OCI-LY7 (cell line): ENCODE measurements around the gene PLEKHG4B. TPM values are rescaled to one million over a fixed set of nuclear protein-coding genes. Genes with fewer than 3 reads are reported as not detected.

Experiments used
- BruUV-seq: library from RNA; stranded (reverse); fragments of 400-500 nt; replicated peaks from 2 replicates; lab custom pipeline; 2021; lab: Mats Ljungman, UMichigan
- CTCF ChIA-PET: fragments of 300-600 bp; sonication (Branson Sonifier 250); formaldehyde crosslinking; loops from one replicate; lab custom pipeline; 2022; ENCODE audit warnings: antibody characterized with exemption; ENCODE audit not compliant: unreplicated experiment; lab: Charles Lee
- POLR2A ChIA-PET: fragments of 300-600 bp; sonication (Branson Sonifier 250); formaldehyde crosslinking; loops from one replicate; lab custom pipeline; 2022; ENCODE audit warnings: antibody characterized with exemption; lab: Charles Lee
- DNase-seq: peaks from one replicate; pipeline ENCODE4 v3.0.0-alpha.2; 2015; ENCODE audit warnings: low spot score
- H2AFZ ChIP-seq: fragments of 200-600 bp; sonication (generic), shearing (Covaris generic); 2 replicates; pipeline ENCODE4 v1.6.1; 2014; ENCODE audit warnings: mild to moderate bottlenecking, antibody characterized with exemption, low read length, moderate library complexity
- H3K27ac ChIP-seq: fragments of 200-600 bp; sonication (generic); 2 replicates; pipeline ENCODE4 v1.5.1; 2014; ENCODE audit warnings: mixed run types, low read depth, mild to moderate bottlenecking, moderate library complexity, low read length, inconsistent platforms; ENCODE audit not compliant: poor library complexity, severe bottlenecking
- H3K36me3 ChIP-seq: fragments of 200-600 bp; sonication (generic); 2 replicates; pipeline ENCODE4 v1.6.1; 2014; ENCODE audit warnings: mild to moderate bottlenecking, antibody characterized with exemption, low read length, moderate library complexity, mixed read lengths; ENCODE audit not compliant: insufficient read depth
- H3K4me1 ChIP-seq: fragments of 200-600 bp; sonication (generic); 2 replicates; pipeline ENCODE4 v1.5.1; 2014; ENCODE audit warnings: mild to moderate bottlenecking, low read length; ENCODE audit not compliant: insufficient read depth, poor library complexity, severe bottlenecking
- H3K4me2 ChIP-seq: fragments of 200-600 bp; sonication (generic); 2 replicates; pipeline ENCODE4 v1.6.1; 2014; ENCODE audit warnings: mild to moderate bottlenecking, low read length
- H3K4me3 ChIP-seq: fragments of 200-600 bp; sonication (generic); 2 replicates; pipeline ENCODE4 v1.5.1; 2014; ENCODE audit warnings: mild to moderate bottlenecking, low read depth, low read length; ENCODE audit not compliant: poor library complexity, severe bottlenecking
- H3K79me2 ChIP-seq: fragments of 200-600 bp; sonication (generic); 2 replicates; pipeline ENCODE4 v1.6.1; 2016; ENCODE audit warnings: low read depth, mild to moderate bottlenecking, low read length, moderate library complexity, mixed read lengths; ENCODE audit not compliant: insufficient read depth
- H3K9me2 ChIP-seq: fragments of 200-600 bp; sonication (generic); 2 replicates; pipeline ENCODE4 v1.6.1; 2016; ENCODE audit warnings: mild to moderate bottlenecking, low read length, mixed read lengths; ENCODE audit not compliant: insufficient read depth
- H3K9me3 ChIP-seq: fragments of 200-600 bp; sonication (generic); 2 replicates; pipeline ENCODE4 v1.6.1; 2014; ENCODE audit warnings: mild to moderate bottlenecking, mixed run types, low read length, mixed read lengths
- H4K20me1 ChIP-seq: fragments of 200-600 bp; sonication (generic); 2 replicates; pipeline ENCODE4 v1.6.1; 2014; ENCODE audit warnings: mild to moderate bottlenecking, antibody characterized with exemption, low read length, moderate library complexity, mixed read lengths; ENCODE audit not compliant: insufficient read depth
- EZH2phosphoT487 ChIP-seq: fragments of 200-600 bp; sonication (generic); IDR thresholded peaks from 2 replicates; pipeline ENCODE4 v1.6.1; 2018; ENCODE audit warnings: low read depth, borderline replicate concordance, mild to moderate bottlenecking, mixed run types, antibody characterized with exemption, low read length, moderate library complexity, mixed read lengths
- intact Hi-C: fragments of 100-400 bp; cut with micrococcal nuclease; formaldehyde crosslinking; loops from one replicate; pipeline ENCODE4 v1.10.0; 2022; ENCODE audit not compliant: unreplicated experiment
- total RNA-seq, 2 experiments: library from RNA; depleted of rRNA in 1 of 2; stranded (reverse); fragments of >200 nt in 1 of 2; shearing (Covaris generic) in 1 of 2; gene quantifications; 2 replicates each; pipeline ENCODE4 v1.2.3, GENCODE V29; 2014 to 2022
- TF ChIP-seq, protein P1 (sequence below): fragments of 200-600 bp; sonication (generic); conservative IDR thresholded peaks from 2 replicates; pipeline ENCODE4 v1.5.1; 2014; ENCODE audit warnings: mild to moderate bottlenecking, antibody characterized with exemption, low read length, moderate library complexity, mixed read lengths

PLEKHG4B gene
- total RNA-seq, 2 experiments from 2014 or later, result 0.30 to 0.41 TPM

DNA sequence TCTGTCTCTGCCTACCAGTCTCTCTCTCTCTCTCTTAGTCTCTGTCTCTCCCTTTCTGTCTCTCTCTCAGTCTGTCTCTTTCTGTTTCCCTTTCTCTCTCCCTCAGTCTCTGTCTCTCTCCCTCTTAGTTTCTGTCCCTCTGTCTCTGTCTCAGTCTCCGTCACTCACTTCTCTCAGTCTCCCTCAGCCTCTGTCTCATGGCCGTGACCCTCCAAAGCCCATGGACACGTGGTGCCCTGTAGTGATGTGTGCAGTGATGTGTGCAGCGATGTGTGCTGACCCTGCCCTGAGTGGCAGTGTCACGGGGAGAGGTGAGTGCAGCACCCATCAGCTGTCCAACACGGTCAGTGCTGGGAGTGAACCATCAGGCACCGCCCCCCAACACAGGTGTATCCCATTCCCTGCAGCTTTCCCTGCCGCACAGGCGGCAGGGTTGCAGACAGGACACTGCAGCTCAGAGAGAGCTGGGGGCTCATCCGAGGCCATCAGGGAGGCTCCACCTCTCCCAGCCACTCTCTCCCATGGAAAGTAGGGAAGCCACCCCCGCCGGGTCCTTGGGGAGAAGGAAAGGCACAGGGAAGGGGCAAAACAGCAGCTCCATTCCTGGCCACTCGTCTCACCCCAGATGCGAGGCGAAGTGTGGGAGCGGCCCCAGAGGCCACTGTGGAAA is 98.5 kb downstream of the PLEKHG4B start:
- no peak for TF ChIP-seq EZH2phosphoT487
- TF ChIP-seq, protein P1, sequence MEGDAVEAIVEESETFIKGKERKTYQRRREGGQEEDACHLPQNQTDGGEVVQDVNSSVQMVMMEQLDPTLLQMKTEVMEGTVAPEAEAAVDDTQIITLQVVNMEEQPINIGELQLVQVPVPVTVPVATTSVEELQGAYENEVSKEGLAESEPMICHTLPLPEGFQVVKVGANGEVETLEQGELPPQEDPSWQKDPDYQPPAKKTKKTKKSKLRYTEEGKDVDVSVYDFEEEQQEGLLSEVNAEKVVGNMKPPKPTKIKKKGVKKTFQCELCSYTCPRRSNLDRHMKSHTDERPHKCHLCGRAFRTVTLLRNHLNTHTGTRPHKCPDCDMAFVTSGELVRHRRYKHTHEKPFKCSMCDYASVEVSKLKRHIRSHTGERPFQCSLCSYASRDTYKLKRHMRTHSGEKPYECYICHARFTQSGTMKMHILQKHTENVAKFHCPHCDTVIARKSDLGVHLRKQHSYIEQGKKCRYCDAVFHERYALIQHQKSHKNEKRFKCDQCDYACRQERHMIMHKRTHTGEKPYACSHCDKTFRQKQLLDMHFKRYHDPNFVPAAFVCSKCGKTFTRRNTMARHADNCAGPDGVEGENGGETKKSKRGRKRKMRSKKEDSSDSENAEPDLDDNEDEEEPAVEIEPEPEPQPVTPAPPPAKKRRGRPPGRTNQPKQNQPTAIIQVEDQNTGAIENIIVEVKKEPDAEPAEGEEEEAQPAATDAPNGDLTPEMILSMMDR, result no peak
- no TSS peak for BruUV-seq

DNA sequence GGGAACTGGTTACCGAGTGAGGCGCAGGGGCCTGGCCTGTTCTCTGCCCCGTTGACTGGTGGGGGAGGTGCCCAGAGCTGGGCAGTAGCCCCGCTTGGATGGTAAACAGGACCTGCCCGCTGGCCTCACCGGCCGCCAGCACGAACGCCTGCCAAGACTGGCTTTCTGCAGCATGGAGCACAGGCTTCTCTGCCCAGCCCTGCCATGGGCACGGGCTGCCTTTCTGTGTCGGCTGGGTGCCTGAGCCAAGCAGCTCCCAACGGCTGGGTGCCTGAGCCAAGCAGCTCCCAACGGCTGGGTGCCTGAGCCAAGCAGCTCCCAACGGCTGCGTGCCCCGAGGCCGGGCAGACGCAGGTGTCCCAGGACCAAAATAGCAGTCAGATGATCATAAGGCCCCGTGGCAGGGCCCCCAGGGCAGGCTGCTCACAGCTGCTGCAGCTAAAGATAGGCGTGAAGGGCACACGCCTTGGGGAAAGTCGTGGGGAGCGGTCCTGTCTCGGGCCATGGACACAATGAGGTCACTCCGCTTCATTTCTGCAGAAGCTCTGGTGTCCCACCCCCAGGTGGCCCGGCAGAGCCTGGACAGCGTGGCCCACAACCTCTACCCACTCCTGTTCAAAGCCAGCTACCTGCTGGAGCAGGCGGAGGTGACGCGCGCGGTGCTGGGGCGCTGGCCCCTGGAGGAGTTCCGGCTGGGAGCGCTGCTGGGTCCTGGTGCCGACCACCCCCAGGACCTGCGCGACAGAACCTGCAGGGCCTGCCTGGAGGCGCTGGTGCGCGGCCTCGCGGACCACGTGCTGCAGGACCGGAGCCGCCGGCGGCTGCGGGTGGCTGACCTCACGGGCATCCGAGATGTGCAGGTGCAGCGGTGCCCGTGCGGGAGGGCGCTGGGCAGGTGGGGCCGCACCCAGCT is 99.3 kb downstream of the PLEKHG4B start, which contains the start of gene LRRC14B:
LRRC14B (plus strand) TSS at position 460 of the 913 bp plus-strand sequence; CDS start at position 504, 44 bp downstream.
- H3K79me2 ChIP-seq, result no peaks in the 10 kb centered on the region; the same call in 1 of the 2 replicates
- H2AFZ ChIP-seq, result peak within 1 kb of the TSS; percentile 61; the same call in 1 of the 2 replicates
- H3K27ac ChIP-seq, result peak within 1 kb of the TSS; percentile 85
- CTCF ChIA-PET, result interaction anchor here (0.8 to 1.5 kb wide), 3 partner anchors 9 to 28 kb away, joined by 3 to 8 read pairs (median 5); no protein-coding TSS in a partner anchor
- POLR2A ChIA-PET, result interaction anchor here (0.7 to 3.4 kb wide), 7 partner anchors 10 to 1106 kb away, joined by 3 to 28 read pairs (median 3); partner anchors contain the start of genes CCDC127 and SDHA
- H4K20me1 ChIP-seq, result no peaks in the 10 kb centered on the region
- H3K36me3 ChIP-seq, result no peaks in the 10 kb centered on the region
- peak; percentile 92 for DNase-seq
- H3K9me3 ChIP-seq, result no peaks in the 10 kb centered on the region
- intact Hi-C loops, result loop anchor here (1.0 kb wide), 1 partner anchor 10 kb away; no protein-coding TSS in a partner anchor
- TF ChIP-seq, protein P1, result no peak
- no peak for TF ChIP-seq EZH2phosphoT487
- peak within 1 kb of the TSS; percentile 46 for H3K4me3 ChIP-seq
- H3K9me2 ChIP-seq, result no peaks in the 10 kb centered on the region
- peaks cover 80% of the 10 kb centered on the region for H3K4me1 ChIP-seq
- BruUV-seq, result no TSS peak
- H3K4me2 ChIP-seq, result peak within 1 kb of the TSS; percentile 73

More for the DNA sequence above, 98.5 kb downstream of the PLEKHG4B start:
- Histone ChIP-seq H3K4me3 (peak overlapping the region; percentile 46), H3K4me2 (peak overlapping the region; percentile 73), H3K9me3 (no peaks in the 10 kb centered on the region), H2AFZ (peak overlapping the region; percentile 61; the same call in 1 of the 2 replicates), H3K27ac (peak overlapping the region; percentile 85), H3K36me3 (no peaks in the 10 kb centered on the region), H4K20me1 (no peaks in the 10 kb centered on the region), H3K79me2 (no peaks in the 10 kb centered on the region; the same call in 1 of the 2 replicates), H3K9me2 (no peaks in the 10 kb centered on the region), H3K4me1 (peaks cover 72% of the 10 kb centered on the region)
- intact Hi-C loops, result loop anchor here (1.0 kb wide), 1 partner anchor 11 kb away; no protein-coding TSS in a partner anchor
- ChIA-PET POLR2A (interaction anchor here (0.6 to 3.4 kb wide), 5 partner anchors 11 to 261 kb away, joined by 3 to 28 read pairs (median 3); partner anchors contain the start of genes CCDC127 and SDHA), CTCF (interaction anchor here (0.8 to 1.5 kb wide), 3 partner anchors 10 to 28 kb away, joined by 3 to 8 read pairs (median 5); no protein-coding TSS in a partner anchor)
- peak; percentile 27 for DNase-seq
